ENCODE results near the gene PPP1R36. TPM values are rescaled to one million over a fixed set of nuclear protein-coding genes. Genes with fewer than 3 reads are reported as not detected.

PPP1R36 gene
- total and polyA plus RNA-seq, 2 of the 13 experiments (the other 11 are each of a cell fraction or from before 2014, with no cell fraction given) = 0.11 to 0.17 TPM

GRCh38 chr14:64601571-64601970 is 51.8 kb downstream of the PPP1R36 start:
- no peak for ATAC-seq
- no peak for TF ChIP-seq STAT5B (CRISPR knock-in tag; IDR thresholded peaks at IDR 0.05)
- TF ChIP-seq ARHGAP35 (CRISPR knock-in tag; IDR thresholded peaks at IDR 0.05; ENCODE audit: borderline replicate concordance) = no peak
- TF ChIP-seq IRF9 (CRISPR knock-in tag; IDR thresholded peaks at IDR 0.05; ENCODE audit: borderline replicate concordance) = no peak
- TF ChIP-seq ZNF646 (CRISPR knock-in tag; IDR thresholded peaks at IDR 0.05) = no peak
- TF ChIP-seq ZBTB38 (CRISPR knock-in tag; IDR thresholded peaks at IDR 0.05) = no peak
- Histone ChIP-seq H3K27ac (ENCODE audit: extremely low read length, insufficient read depth, low read length) (no peak overlapping the region), H3K9me3 (ENCODE audit: low read length) (no peaks in the 10 kb centered on the region), H3K9ac (ENCODE audit: insufficient read depth, low read depth, low read length) (no peak overlapping the region), H3K4me2 (ENCODE audit: low read depth, low read length) (no peak overlapping the region), H3K4me3 (replicated peaks in 1 of 3; ENCODE audit: insufficient read depth in 1 of 3, low read depth in 2 of 3, low read length in 3 of 3) (no peak overlapping the region), H3K27me3 (ENCODE audit: control insufficient read depth in 1 of 2, insufficient read depth in 2 of 2, low read length in 2 of 2) (peaks cover 0 to 1% of the 10 kb centered on the region in 2 experiments; a peak in 1 of 5 replicates), H3K4me1 (ENCODE audit: insufficient read depth, low read length) (no peaks in the 10 kb centered on the region), H3K36me3 (replicated peaks in 1 of 2; ENCODE audit: control insufficient read depth in 1 of 2, insufficient read depth in 2 of 2, low read length in 2 of 2) (no peaks in the 10 kb centered on the region), H2AFZ (ENCODE audit: low read length) (no peak overlapping the region), H3K79me2 (ENCODE audit: insufficient read depth, low read length) (no peaks in the 10 kb centered on the region), H4K20me1 (ENCODE audit: insufficient read depth, low read length) (no peaks in the 10 kb centered on the region)
- intact Hi-C loops (cut with micrococcal nuclease; ENCODE audit: unreplicated experiment) = no loop called here
- no peak for DNase-seq (ENCODE audit: low spot score)
- BruUV-seq (replicated peaks) = no TSS peak
- CTCF ChIA-PET (ENCODE audit: low intra/inter-chr PET ratio, low total read pairs) = no interaction called here
- 89% methylated on average over 38 of the region's 38 CpGs for WGBS (ENCODE audit: low lambda C conversion rate)
- in situ Hi-C loops (cut with HindIII; ENCODE audit: extremely low pct_ligation_motif_present, low pct_unique_long_range_greater_than_20kb) = no loop called here
- no peak for FAIRE-seq
- POLR2A ChIA-PET = no interaction called here

Data from HepG2 (cell line).